Right atrium auricular region (tissue), 2 donors: Measurements from ENCODE around the gene ENGASE. TPM values are rescaled to one million over a fixed set of nuclear protein-coding genes. Genes with fewer than 3 reads are reported as not detected.

Experiments
- DNase-seq: peaks from one replicate; pipeline ENCODE4 v3.0.0-alpha.2; 2019; ENCODE audit warnings: low spot score
- H3K27ac ChIP-seq, 2 donors: fragments of 200-600 bp; sonication (generic); 1 replicate in 1 of 2; 2 replicates in 1 of 2; pipeline ENCODE4 v1.5.1; 2016 to 2019
- H3K27me3 ChIP-seq, 2 donors: fragments of 200-600 bp; sonication (generic); one replicate each; pipeline versions ENCODE4 v1.5.1 to v1.6.0; 2017 to 2019
- H3K36me3 ChIP-seq: fragments of 200-600 bp; sonication (generic); one replicate; pipeline ENCODE4 v1.5.1; 2016
- H3K4me1 ChIP-seq, 2 donors: fragments of 200-600 bp; sonication (generic); one replicate each; pipeline versions ENCODE4 v1.5.1 to v1.6.0; 2017 to 2019
- H3K4me3 ChIP-seq, 2 donors: fragments of 200-600 bp; sonication (generic); 1 replicate in 1 of 2; 2 replicates in 1 of 2; pipeline ENCODE4 v1.5.1; 2017 to 2019; ENCODE audit warnings: mild to moderate bottlenecking in 1 of 2, moderate library complexity in 1 of 2
- H3K9me3 ChIP-seq, 2 donors: fragments of 200-600 bp; sonication (generic); one replicate each; pipeline ENCODE4 v1.5.1; 2019
- total RNA-seq, 2 donors: library from RNA; depleted of rRNA; stranded (reverse); fragments of >200 nt; gene quantifications; one replicate each; pipeline ENCODE4 v1.1.0, GENCODE V29; 2016
- TF ChIP-seq, protein P1 (sequence below), 2 donors: fragments of 200-600 bp; sonication (generic); IDR thresholded peaks; one replicate each; pipeline ENCODE4 v1.5.1; 2019; ENCODE audit warnings: antibody characterized with exemption in 2 of 2

ENGASE gene
- total RNA-seq, 2 donors from 2014 or later, result 7.7 to 13.5 TPM

DNA sequence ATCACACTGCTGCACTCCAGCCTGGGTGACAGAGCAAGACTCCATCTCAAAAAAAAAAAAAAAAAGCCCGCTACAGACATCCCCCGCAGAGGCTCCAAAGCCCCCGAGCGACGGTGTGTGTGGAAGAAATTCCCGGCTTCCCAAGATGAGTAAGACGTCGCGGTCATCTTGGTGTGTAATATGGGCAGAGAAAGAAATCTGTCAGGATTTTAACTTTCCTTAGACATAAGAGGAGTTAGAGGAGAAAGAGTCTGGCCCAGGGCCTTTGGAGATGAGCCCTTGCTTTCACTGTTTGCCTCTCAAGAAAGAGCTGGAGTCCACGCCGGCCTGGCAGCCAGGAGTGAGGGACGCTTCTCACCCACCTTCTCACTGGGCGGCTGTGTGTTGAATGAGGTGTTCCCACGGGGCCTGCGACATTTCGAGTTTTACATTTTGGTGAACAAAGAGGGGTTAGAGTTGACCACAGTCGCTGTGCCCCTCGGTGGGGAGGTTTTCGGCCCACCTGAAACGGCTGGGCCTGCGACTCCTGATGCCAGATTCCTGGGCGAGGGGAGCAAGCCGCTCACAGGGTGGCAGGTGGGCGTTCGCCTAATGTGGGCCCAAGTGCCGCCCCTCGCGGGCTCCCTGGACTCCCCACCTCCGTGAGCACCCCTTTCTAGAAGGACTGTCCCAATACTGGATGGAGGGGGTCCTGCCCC lies 32.8 kb upstream of the ENGASE start:
- TF ChIP-seq, protein P1, sequence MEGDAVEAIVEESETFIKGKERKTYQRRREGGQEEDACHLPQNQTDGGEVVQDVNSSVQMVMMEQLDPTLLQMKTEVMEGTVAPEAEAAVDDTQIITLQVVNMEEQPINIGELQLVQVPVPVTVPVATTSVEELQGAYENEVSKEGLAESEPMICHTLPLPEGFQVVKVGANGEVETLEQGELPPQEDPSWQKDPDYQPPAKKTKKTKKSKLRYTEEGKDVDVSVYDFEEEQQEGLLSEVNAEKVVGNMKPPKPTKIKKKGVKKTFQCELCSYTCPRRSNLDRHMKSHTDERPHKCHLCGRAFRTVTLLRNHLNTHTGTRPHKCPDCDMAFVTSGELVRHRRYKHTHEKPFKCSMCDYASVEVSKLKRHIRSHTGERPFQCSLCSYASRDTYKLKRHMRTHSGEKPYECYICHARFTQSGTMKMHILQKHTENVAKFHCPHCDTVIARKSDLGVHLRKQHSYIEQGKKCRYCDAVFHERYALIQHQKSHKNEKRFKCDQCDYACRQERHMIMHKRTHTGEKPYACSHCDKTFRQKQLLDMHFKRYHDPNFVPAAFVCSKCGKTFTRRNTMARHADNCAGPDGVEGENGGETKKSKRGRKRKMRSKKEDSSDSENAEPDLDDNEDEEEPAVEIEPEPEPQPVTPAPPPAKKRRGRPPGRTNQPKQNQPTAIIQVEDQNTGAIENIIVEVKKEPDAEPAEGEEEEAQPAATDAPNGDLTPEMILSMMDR (IDR thresholded peaks at IDR 0.05), result no peak
- Histone ChIP-seq H3K4me3 (no peak overlapping the region), H3K27ac (peak overlapping the region in 1 of 2 donors; percentile 31), H3K9me3 (no peaks in the 10 kb centered on the region), H3K4me1 (peaks cover 0 to 33% of the 10 kb centered on the region in 2 donors), H3K36me3 (peaks cover 25% of the 10 kb centered on the region), H3K27me3 (no peaks in the 10 kb centered on the region)
- no peak for DNase-seq

DNA sequence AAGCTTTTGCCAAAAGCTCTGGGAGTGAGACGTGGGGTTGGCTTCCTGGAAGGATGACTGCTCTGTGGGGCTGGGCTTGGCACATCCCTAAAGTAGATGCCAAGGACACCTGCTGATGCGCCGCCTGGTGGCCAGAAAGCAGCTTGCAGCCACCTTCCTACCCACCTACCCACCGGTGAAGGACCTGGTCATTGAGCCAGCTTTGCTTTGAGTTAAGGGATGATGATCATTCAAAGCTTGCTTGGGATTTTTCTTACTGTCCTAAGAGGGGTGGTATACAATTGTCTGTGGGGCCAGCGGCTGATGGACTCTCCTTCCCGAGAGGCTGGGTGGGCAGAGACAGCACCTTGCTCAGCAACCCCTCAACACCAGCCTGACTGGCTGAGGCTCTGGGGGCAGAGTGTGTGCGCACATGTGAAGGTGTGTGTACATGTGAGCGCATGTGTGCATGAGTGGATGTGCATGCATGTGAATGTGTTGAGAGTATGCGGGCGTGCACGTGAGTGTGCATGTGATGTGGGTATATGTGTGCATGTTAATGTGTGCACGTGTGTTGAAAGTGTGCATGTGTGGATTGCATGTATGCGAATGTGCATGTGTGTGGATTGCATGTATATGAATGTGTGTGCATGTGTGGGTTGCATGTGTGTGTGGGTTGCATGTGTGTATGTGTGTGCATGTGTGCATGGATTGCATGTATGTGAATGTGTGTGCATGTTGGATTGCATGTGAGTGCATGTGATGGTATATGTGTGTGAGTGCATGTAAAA lies 32.0 kb upstream of the ENGASE start:
- TF ChIP-seq, protein P1 (IDR thresholded peaks at IDR 0.05), result peak; percentile 90 to 93
- peaks cover 0 to 39% of the 10 kb centered on the region in 2 donors for H3K4me1 ChIP-seq
- no peak for DNase-seq
- H3K4me3 ChIP-seq, result no peak overlapping the region
- H3K36me3 ChIP-seq, result peaks cover 31% of the 10 kb centered on the region
- H3K27ac ChIP-seq, result peak overlapping the region in 1 of 2 donors; percentile 31
- H3K27me3 ChIP-seq, result no peaks in the 10 kb centered on the region
- no peaks in the 10 kb centered on the region for H3K9me3 ChIP-seq

DNA sequence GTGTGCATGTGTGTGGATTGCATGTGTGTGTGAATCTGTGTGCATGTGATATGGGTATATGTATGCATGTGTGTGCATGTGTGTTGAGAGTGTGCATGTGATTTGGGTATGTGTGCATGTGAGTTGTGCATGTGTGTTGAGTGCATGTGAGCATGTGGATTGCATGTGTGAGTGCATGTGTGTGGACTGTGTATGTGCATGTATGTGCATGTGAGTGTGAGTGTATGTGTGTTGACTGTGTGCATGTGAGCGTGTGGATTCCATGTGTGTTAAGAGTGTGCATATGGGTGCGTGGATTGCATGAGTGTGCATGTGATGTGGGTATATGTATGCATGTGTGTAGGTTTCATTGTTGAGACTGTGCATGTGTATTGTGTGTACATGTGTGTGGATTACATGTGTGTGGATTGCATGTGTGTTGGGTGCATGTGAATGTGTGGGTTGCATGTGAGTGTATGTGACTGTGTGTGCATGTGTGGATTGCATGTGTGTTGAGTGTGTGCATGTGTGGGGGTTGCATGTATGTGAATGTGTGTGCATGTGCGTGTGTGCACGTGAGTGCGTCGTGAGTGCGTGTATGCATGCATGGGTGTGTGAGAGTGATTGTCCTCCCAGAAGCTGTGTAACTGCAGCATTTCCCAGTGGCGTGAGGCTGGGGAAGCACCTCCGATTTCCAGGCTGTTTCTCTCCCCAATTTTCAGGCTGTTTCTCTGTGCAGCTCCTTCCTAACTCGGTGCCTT lies 31.3 kb upstream of the ENGASE start:
- Histone ChIP-seq H3K36me3 (peaks cover 36% of the 10 kb centered on the region), H3K27ac (no peak overlapping the region), H3K27me3 (no peaks in the 10 kb centered on the region), H3K4me3 (no peak overlapping the region), H3K4me1 (peaks cover 0 to 40% of the 10 kb centered on the region in 2 donors), H3K9me3 (no peaks in the 10 kb centered on the region)
- DNase-seq, result no peak
- TF ChIP-seq, protein P1 (IDR thresholded peaks at IDR 0.05), result no peak

DNA sequence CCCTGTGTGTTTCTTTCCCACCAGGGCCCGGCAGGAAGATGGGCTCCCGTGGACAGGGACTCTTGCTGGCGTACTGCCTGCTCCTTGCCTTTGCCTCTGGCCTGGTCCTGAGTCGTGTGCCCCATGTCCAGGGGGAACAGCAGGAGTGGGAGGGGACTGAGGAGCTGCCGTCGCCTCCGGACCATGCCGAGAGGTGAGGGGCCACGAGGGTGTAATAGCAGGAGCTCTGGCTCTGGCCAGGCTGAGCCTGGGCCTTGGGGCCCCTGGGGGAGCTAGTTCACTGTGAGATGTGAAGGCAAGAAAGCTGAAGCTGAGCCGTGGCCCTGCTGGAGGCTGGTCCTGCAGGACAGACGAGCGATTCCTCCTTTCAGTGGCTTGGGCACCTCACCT lies 30.7 kb upstream of the ENGASE start:
- no peaks in the 10 kb centered on the region for H3K9me3 ChIP-seq
- TF ChIP-seq, protein P1 (IDR thresholded peaks at IDR 0.05), result no peak
- peaks cover 0 to 40% of the 10 kb centered on the region in 2 donors for H3K4me1 ChIP-seq
- no peak overlapping the region for H3K4me3 ChIP-seq
- H3K27me3 ChIP-seq, result no peaks in the 10 kb centered on the region
- H3K36me3 ChIP-seq, result peaks cover 37% of the 10 kb centered on the region
- no peak for DNase-seq
- H3K27ac ChIP-seq, result no peak overlapping the region

DNA sequence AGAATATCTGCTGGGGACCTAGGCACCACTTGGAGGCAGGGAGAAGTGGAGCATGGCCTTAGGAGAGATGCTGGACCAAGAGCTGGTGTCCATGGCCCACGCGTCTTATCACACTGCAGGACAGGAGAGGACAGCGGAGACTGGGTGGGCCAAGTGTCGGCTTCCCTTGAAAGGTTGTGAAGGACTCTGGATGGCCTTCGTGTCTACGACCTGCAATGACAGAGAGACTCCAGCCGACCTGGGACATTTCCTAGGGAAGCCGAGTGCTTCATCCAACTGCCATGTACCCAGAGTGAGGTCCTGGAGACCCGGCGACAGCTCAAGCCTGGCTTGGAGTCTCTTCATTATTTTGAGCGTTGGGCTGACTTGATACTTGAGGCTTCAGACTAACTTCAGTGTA lies 30.2 kb upstream of the ENGASE start:
- H3K4me1 ChIP-seq, result peaks cover 0 to 40% of the 10 kb centered on the region in 2 donors
- TF ChIP-seq, protein P1 (IDR thresholded peaks at IDR 0.05), result no peak
- DNase-seq, result no peak

More for the DNA sequence above, 30.2 kb upstream of the ENGASE start:
- Histone ChIP-seq H3K27ac (no peak overlapping the region), H3K36me3 (peaks cover 42% of the 10 kb centered on the region), H3K4me3 (no peak overlapping the region), H3K9me3 (no peaks in the 10 kb centered on the region), H3K27me3 (no peaks in the 10 kb centered on the region)
